ENCODE results near the gene PDCD2L. TPM values are rescaled to one million over a fixed set of nuclear protein-coding genes. Genes with fewer than 3 reads are reported as not detected.

PDCD2L gene
- total RNA-seq, result 13.8 and 22.6 TPM in 2 replicates

DNA sequence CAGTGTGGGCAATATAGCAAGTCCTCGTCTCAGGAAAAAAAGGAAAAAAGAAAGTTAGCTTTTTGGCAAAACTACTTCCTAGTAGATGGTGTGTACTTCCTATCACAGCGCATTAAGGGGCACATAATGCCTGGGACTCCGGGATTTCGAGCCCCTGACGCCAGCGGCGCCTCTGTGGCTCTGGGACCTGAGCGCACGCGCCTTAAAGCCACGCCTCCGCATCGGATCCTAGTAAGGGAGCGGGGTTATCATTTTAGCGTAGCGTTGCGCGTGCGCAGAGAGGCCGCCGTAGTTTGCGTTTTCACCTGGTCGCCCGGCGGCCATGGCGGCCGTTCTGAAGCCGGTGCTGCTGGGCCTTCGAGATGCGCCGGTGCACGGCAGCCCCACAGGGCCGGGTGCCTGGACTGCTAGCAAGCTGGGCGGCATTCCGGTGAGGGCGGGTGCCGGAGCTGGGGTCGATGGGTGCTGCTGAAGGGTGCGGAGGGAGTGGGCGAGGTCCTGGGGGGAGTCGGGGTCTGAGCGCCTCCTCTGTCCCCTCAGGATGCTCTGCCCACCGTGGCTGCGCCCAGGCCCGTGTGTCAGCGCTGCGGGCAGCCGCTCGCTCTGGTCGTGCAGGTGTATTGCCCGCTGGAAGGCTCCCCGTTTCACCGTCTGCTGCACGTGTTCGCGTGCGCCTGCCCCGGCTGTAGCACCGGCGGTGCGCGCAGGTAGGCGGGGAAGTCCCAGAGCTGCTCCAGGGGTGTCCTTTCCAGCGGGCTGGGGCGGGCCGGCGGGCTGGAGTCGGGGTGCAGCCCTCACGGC is at the start of gene PDCD2L:
PDCD2L (plus strand) TSS at position 291 of the 801 bp plus-strand sequence; CDS start at position 323, 32 bp downstream.

DNA sequence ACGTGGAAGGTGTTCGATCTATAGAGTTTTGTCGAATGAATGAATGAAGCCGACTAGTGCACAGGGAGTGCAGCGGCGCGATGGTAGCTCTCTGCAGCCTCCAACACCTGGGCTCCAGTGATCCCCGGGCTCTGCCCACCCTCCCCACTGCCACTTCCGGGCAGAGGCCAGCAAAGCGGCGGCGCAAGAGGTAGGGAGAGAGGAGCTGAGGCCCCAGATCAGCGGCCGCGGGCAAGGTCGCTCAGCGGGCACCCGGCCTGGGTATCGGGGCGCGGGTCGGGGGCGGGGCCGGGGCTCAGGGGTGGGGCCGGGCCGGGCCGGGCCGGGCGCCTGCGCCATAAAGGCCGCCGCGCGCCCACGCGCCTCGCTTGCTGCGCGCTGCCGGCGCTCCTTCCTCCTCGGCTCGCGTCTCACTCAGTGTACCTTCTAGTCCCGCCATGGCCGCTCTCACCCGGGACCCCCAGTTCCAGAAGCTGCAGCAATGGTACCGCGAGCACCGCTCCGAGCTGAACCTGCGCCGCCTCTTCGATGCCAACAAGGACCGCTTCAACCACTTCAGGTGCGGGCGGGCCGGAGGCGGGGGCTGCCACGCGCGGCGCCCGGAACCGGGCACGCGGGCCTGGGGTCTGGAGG is 39.3 kb upstream of the PDCD2L start, which contains the start of gene GPI:
GPI (plus strand) TSS at position 367 of the 633 bp plus-strand sequence; CDS start at position 438, 71 bp downstream.

Other genes starting within 250 kb of the PDCD2L start
- 53.1 and 112 TPM in 2 replicates for gene LSM14A, start 231.9 kb upstream of the PDCD2L start, total RNA-seq
- gene GARRE1, start 149.8 kb upstream of the PDCD2L start, total RNA-seq, result 9.1 and 13.3 TPM in 2 replicates
- gene GPI, start 39.2 kb upstream of the PDCD2L start, total RNA-seq, result 309 and 401 TPM in 2 replicates
- gene UBA2, start 24.0 kb downstream of the PDCD2L start, total RNA-seq, result 65.2 and 99.4 TPM in 2 replicates
- 20.1 and 24.3 TPM in 2 replicates for gene WTIP, start 77.4 kb downstream of the PDCD2L start, total RNA-seq

Measured in epithelial cell of alveolus of lung (primary cell).